ENCODE measurements around the gene P2RY12. TPM values are rescaled to one million over a fixed set of nuclear protein-coding genes. Genes with fewer than 3 reads are reported as not detected.

P2RY12 gene
- total and polyA plus RNA-seq, 2 of the 8 experiments (the other 6 are each of a cell fraction or from before 2014, with no cell fraction given): not detected

GRCh38 chr3:151314137-151314536 lies 70.4 kb downstream of the P2RY12 start:
- Histone ChIP-seq H3K23ac (ENCODE audit: insufficient read length) (no peak overlapping the region), H2BK5ac (ENCODE audit: low read depth, low read length) (no peak overlapping the region), H3K79me2 (ENCODE audit: control insufficient read depth in 1 of 2, insufficient read depth in 2 of 2, low read length in 2 of 2) (no peaks in the 10 kb centered on the region), H2BK15ac (ENCODE audit: low read length) (no peak overlapping the region), H3K27me3 (replicated peaks in 1 of 4; ENCODE audit: control insufficient read depth in 3 of 4, extremely low read depth in 1 of 4, insufficient read depth in 3 of 4, low read length in 3 of 4) (no peaks in the 10 kb centered on the region), H3K4me1 (replicated peaks in 1 of 4; ENCODE audit: control insufficient read depth in 3 of 4, insufficient read depth in 4 of 4, low read length in 3 of 4) (peaks cover 3 to 14% (median 6%) of the 10 kb centered on the region in 4 experiments; a peak in 4 of 7 replicates), H2BK12ac (ENCODE audit: low read depth, low read length) (no peak overlapping the region), H3K4ac (replicated peaks; ENCODE audit: insufficient read length, low read depth, low read length) (no peak overlapping the region), H3K9ac (replicated peaks in 1 of 4; ENCODE audit: extremely low read depth in 1 of 4, low read depth in 3 of 4, low read length in 3 of 4) (no peak overlapping the region), H3K36me3 (ENCODE audit: control insufficient read depth in 2 of 4, insufficient read depth in 4 of 4, low read length in 3 of 4) (no peaks in the 10 kb centered on the region), H3K23me2 (ENCODE audit: low read depth, low read length) (no peaks in the 10 kb centered on the region), H3K9me3 (ENCODE audit: insufficient read depth in 2 of 2, low read depth in 1 of 2, low read length in 1 of 2) (no peaks in the 10 kb centered on the region), H2BK120ac (replicated peaks; ENCODE audit: low read depth, low read length) (no peak overlapping the region), H2AFZ (ENCODE audit: low read length) (no peak overlapping the region), H3K18ac (ENCODE audit: extremely low read depth, low read length) (no peak overlapping the region), H3K4me2 (ENCODE audit: insufficient read depth in 1 of 2, low read depth in 2 of 2, low read length in 2 of 2) (no peak overlapping the region), H2BK20ac (ENCODE audit: low read length) (no peak overlapping the region), H3K79me1 (ENCODE audit: low read depth, low read length) (no peaks in the 10 kb centered on the region), H2AK5ac (ENCODE audit: low read depth, low read length) (no peak overlapping the region), H4K5ac (ENCODE audit: insufficient read length, low read depth, low read length) (no peak overlapping the region), H3K56ac (replicated peaks; ENCODE audit: insufficient read length, low read depth, low read length) (no peak overlapping the region), H4K8ac (ENCODE audit: extremely low read depth, insufficient read depth, low read length) (no peak overlapping the region), H4K20me1 (replicated peaks in 1 of 2; ENCODE audit: control insufficient read depth in 1 of 2, insufficient read depth in 2 of 2, low read length in 2 of 2) (no peaks in the 10 kb centered on the region), H4K91ac (replicated peaks; ENCODE audit: insufficient read length, low read length) (no peak overlapping the region), H3K27ac (ENCODE audit: low read depth, low read length) (no peak overlapping the region), H3K14ac (ENCODE audit: insufficient read length) (no peak overlapping the region), H3K4me3 (ENCODE audit: extremely low read depth in 1 of 4, insufficient read depth in 2 of 4, low read depth in 3 of 4, low read length in 4 of 4) (no peak overlapping the region)
- ChIA-PET CTCF (ENCODE audit: partially characterized antibody) (interaction anchor here (0.6 to 1.6 kb wide), 2 partner anchors 8 to 292 kb away, joined by 4 to 5 read pairs; no protein-coding TSS in a partner anchor), POLR2A (ENCODE audit: partially characterized antibody) (interaction anchor here (0.7 kb wide), 1 partner anchor 146 kb away, joined by 3 read pairs; no protein-coding TSS in a partner anchor)
- 0 out of 2 replicates have a peak, but pooled peaks have one; percentile 7 for TF ChIP-seq CEBPB (IDR thresholded peaks at IDR 0.05; ENCODE audit: low read depth, low read length)
- no peak for TF ChIP-seq POLR2AphosphoS5 (IDR thresholded peaks at IDR 0.05; ENCODE audit: low read depth, low read length)
- WGBS, 2 experiments (ENCODE audit: extremely low coverage in 1 of 2, insufficient coverage in 1 of 2, insufficient read length in 1 of 2, insufficient replicate concordance in 2 of 2, low coverage in 1 of 2, low lambda C conversion rate in 2 of 2, missing lambda C conversion rate in 1 of 2): 87% methylated on average over 2 of the region's 2 CpGs; no CpG with 5 or more reads in 1 of the 2 experiments
- DNase-seq (ENCODE audit: low read depth in 1 of 2, low spot score in 2 of 2): no peak
- FAIRE-seq: no peak

All from H1 (cell line).